C4-2B (cell line): ENCODE data around the gene CEACAM5.

Experiments used
- H3K27ac ChIP-seq: fragments of 450-650 bp; 2 replicates; pipeline ENCODE4 v1.5.1; 2017
- CTCF ChIP-seq: fragments of 450-650 bp; conservative IDR thresholded peaks from 2 replicates; pipeline ENCODE4 v1.5.1; 2017; ENCODE audit warnings: mild to moderate bottlenecking
- ZFX ChIP-seq: fragments of 450-650 bp; IDR thresholded peaks from 2 replicates; pipeline ENCODE4 v1.6.1; 2017

CEACAM5 gene

GRCh38 chr19:41708481-41708880, at the start of gene CEACAM5:
Gene CEACAM5, plus strand, starts transcription at chr19:41708626. Its CDS starts 106 bp downstream, at chr19:41708732.
- no peak within 1 kb of the TSS for H3K27ac ChIP-seq
- no peak for TF ChIP-seq ZFX
- no peak for TF ChIP-seq CTCF

- H3K27ac ChIP-seq: no peak overlapping the region
- TF ChIP-seq CTCF: no peak
- TF ChIP-seq ZFX: no peak
Observed at GRCh38 chr19:41666075-41666474, 42.4 kb upstream of the CEACAM5 start.

GRCh38 chr19:41668315-41668714, 40.1 kb upstream of the CEACAM5 start:
- H3K27ac ChIP-seq: no peak overlapping the region
- TF ChIP-seq CTCF (no peak), ZFX (no peak)

- TF ChIP-seq ZFX: no peak
- TF ChIP-seq CTCF: no peak
- H3K27ac ChIP-seq: no peak overlapping the region
Observed at GRCh38 chr19:41670755-41671154, 37.7 kb upstream of the CEACAM5 start.

- TF ChIP-seq CTCF (no peak), ZFX (no peak)
Observed at GRCh38 chr19:41671486-41671885, 36.9 kb upstream of the CEACAM5 start.

GRCh38 chr19:41682437-41682836, 26.0 kb upstream of the CEACAM5 start:
- TF ChIP-seq ZFX: no peak
- TF ChIP-seq CTCF: no peak
- H3K27ac ChIP-seq: no peak overlapping the region

More at GRCh38 chr19:41671486-41671885, 36.9 kb upstream of the CEACAM5 start:
- H3K27ac ChIP-seq: no peak overlapping the region

- H3K27ac ChIP-seq: no peak overlapping the region
- no peak for TF ChIP-seq CTCF
- no peak for TF ChIP-seq ZFX
Observed at GRCh38 chr19:41687419-41687818, 21.0 kb upstream of the CEACAM5 start.
